ENCODE measurements around the gene ZNF462. TPM values are rescaled to one million over a fixed set of nuclear protein-coding genes. Genes with fewer than 3 reads are reported as not detected.

Gene ZNF462
- total RNA-seq, 1 experiment from 2014 or later = 0.92 TPM

DNA sequence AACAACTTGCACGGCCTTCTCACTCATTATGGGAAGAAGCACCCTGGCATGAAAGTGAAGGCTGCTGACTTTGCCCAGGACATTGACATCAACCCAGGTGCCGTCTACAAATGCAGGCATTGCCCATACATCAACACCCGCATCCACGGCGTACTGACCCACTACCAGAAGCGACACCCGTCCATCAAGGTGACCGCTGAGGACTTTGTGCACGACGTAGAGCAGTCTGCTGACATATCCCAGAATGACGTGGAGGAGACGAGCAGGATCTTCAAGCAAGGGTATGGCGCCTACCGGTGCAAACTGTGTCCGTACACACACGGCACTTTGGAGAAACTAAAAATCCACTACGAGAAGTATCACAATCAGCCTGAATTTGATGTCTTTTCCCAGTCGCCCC lies 65.4 kb downstream of the ZNF462 start:
- no peak for DNase-seq (ENCODE audit: low spot score)

DNA sequence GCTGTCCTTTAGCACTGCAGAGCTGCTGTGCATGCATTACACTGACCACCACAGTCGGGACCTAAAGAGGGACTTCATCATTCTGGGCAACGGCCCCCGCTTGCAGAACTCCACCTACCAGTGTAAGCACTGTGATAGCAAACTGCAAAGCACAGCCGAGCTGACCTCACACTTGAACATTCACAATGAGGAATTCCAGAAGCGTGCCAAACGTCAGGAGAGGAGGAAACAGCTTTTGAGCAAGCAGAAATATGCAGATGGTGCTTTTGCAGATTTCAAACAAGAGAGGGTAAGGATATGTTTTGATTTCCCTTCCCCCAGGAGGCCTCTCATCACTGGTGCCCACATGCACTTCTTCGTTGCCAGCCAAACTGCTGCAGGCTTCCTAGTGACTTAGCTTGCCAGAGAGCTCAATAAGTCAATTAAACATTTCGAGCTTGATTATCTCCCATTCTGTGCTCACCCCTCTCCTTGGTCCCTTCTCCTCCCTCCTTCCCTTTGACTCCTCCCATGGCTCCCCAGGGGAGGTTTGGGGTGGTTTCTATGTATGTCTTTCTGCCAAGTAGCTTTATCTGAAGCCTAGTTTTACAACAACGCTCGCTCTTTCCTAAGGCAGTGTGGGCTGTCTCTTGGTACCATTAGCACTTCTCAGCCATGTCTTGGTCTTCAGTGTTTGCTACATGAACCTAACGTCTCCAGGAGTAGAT lies 66.7 kb downstream of the ZNF462 start:
- no peak for DNase-seq (ENCODE audit: low spot score)

DNA sequence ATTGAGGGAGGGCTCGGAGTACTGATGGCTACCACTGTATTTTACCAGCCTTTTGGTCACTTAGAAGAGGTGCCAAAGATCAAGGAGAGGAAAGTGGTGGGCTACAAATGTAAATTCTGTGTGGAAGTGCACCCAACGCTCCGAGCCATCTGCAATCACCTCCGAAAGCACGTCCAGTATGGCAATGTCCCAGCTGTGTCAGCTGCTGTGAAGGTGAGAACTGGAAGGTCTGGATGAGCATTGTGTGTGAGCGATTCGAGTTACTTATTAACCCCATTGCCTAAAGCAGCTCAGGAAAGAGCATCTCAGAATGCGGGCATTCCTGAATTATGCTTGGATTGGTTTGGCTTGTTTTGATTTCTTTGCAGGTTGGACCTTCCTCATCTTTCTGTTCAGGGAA lies 67.5 kb downstream of the ZNF462 start:
- no peak for DNase-seq (ENCODE audit: low spot score)

GRCh38 chr9:106931466-106931865 lies 68.5 kb downstream of the ZNF462 start:
- no peak for DNase-seq (ENCODE audit: low spot score)

DNA sequence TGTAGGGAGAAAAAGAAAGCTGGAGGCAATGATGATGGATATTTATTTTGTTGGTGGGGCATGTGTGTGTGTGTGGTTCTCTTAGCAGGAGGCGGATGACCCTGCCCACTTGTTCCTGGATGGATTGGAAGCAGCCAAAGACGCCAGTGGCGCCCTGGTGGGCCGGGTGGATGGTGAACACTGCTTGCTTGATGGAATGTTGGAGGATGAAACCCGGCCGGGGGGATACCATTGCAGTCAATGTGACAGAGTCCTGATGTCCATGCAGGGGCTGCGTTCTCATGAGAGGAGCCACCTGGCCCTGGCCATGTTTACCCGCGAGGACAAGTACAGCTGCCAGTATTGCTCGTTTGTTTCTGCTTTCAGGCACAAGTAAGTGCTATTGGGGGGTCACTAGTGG lies 69.2 kb downstream of the ZNF462 start:
- no peak for DNase-seq (ENCODE audit: low spot score)

DNA sequence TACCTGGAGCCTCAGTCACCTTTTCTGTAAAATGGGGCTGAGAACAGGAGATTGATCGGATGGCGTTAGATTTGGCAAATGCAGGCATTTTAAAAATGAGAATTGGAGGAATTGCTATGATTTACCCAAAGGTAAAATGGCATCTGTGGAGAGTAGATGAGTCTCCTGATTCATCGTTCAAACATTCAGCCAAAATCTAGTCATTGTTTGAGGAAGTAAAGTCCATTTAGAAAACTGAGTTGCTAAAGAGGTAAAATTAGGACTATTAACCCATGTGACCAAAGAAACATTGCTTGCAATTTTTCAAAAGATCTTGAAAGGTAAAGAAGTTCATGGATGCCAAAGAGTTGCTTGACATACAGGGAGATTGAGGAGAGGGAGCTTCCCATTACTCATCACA lies 69.7 kb downstream of the ZNF462 start:
- no peak for DNase-seq (ENCODE audit: low spot score)

DNA sequence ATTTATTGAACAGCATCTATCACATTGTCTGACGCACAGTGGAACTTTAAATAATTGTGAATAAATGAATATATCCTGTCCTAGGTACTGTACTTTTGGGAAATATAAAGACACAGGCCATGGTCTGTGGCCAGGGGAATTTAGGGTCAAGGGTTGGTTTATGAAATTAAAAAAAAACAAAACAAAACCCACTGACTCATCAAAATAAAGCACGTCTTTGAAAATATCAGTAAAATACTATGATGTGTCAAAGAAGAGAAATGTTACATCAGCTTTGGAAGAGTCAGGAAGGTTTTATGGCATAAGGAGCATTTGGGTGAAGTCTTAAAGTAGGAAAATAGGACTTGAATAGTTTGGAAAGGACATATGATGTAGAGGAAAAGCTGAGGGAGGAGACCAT lies 70.5 kb downstream of the ZNF462 start:
- no peak for DNase-seq (ENCODE audit: low spot score)

GRCh38 chr9:106934442-106935238 lies 71.7 kb downstream of the ZNF462 start:
- DNase-seq (ENCODE audit: low spot score) = no peak

- DNase-seq (ENCODE audit: low spot score) = no peak
Observed at GRCh38 chr9:106936680-106937079, 73.7 kb downstream of the ZNF462 start.

DNA sequence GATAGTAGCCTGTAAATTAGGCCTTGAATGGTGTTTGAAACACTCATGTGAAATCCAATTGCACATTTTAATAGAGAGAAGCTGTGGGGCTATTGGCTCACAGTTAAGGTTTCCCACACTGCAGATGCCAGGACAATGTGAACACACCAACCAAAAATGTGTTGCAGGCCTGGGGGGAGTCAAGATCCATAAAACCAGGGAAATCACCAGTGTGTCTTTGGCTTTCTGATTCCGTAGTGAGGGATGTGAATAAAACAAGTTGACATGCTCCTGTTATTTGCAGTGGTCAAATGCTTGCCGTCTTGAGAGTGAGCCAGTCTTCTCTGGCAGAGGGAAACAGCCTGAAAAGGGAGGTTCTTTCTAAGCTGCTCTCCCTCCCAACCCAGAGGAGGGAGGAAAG lies 79.0 kb downstream of the ZNF462 start:
- no peak for DNase-seq (ENCODE audit: low spot score)

DNA sequence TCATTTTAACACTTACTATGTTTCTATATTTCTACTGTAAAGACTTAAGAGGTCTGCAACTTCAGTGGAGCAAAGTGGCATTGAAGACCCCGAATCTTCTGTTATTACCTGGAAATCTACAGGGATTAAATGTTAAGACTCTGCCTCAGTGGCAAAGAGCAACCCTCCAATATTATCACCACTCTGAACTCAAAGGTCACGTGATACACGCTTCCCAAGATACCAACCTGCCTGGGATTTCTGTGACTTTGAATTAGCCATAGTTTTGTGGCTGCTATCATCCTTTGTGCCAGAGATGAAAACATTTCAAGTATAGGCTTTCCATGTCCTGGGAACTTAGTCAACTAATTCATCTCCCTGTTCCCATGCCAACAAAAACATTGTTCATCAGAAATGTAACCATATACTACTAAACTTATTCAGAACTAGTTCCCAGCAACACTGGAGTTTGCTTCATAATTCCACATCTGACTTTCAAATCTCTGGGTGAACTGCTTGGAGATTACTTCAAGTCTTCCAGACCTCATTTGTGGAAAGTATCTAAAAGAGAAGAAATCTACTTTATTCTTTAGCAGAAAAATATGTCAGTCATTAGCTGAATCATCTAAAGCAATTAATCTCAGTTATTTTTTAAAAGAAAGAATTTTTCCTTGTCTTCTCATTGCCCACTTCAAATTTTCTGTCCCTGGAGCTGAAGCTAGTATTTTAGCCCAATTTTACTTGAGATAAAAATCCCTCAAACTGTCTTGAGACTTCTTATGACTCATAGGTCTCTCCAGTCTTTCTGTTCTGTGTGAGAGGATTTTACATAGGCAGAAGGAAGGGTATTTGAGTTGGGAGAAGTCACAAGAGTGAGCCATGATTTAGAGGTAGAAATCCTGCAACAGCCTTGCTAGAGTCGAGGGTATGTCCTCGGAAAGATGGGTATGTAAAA lies 83.0 kb downstream of the ZNF462 start:
- no peak for DNase-seq (ENCODE audit: low spot score)

DNA sequence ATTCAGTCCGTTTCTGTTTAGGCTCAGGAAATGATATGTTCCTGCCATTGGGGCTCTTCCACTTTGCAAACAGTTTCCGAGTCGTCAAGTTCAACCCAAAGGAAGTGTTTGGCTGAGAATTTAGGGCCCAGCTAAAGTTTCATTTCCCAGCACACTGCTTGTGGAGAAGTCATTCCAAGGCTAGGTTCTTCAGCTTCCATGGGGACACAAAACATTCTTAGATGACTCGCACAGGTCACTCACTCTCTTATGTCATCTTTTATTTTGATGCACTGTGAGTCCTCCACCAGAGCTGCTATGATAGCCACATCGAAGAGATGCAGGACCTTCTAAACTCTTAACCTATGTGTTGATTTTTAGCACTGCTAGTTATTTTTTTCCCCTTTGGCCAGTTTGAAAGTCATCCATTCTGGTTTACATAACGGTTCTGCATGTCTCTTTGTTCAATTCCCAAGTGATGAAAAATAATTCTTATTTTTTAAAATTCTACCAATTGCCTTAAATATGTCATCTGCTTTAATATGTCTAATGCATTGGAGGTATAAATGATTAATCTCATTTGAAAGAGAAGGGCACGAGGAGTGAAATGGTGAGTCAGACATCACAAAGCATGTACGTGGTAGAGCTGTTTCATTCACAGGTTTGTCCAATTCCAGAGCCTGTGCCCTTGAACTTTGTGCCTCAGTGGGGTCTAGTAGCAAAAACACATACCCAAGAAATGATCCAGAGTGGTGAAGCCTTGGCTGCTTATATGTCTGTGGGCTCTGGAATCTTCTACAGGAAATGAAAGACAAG lies 84.3 kb downstream of the ZNF462 start:
- no peak for DNase-seq (ENCODE audit: low spot score)

DNA sequence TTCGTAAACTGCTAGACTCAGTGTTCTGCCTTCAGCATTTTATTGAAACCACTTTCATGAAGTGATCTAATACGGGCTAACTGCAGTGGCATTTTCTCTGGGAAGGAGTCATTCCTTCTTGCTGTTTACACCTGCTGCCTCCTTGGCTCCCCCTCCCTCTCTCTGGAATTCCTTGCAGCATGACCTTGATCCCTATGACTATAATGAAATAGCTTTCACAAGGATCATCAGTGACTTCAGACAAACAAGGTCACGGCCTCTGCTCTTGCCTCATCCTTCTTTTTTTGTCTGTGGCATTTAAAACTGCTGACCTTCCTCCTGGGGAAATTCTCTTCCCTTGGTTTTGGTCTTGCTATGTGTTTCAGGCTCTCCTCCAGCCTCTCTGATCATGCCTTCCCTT lies 90.2 kb downstream of the ZNF462 start:
- DNase-seq (ENCODE audit: low spot score) = no peak

- no peak for DNase-seq (ENCODE audit: low spot score)
Observed at GRCh38 chr9:106954558-106954957, 91.6 kb downstream of the ZNF462 start.

- no peak for DNase-seq (ENCODE audit: low spot score)
Observed at GRCh38 chr9:106954974-106955850, 92.2 kb downstream of the ZNF462 start.

DNA sequence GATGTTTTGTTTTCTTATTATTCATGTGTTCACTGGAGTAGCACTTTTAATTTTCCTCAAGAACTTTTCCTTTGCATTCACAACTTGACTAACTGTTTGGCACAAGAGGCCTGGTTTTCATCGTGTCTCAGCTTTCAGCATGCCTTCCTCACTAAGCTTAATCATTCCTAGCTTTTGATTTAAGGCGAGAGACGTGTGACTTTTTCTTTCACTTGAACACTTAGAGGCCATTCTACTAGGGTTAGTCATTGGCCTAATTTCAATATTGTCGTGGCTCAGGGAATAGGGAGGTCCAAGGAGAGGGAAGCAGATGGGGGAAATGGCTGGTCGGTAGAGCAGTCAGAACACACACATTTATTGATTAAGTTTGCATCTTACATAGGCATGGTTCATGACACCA lies 94.0 kb downstream of the ZNF462 start:
- no peak for DNase-seq (ENCODE audit: low spot score)

- DNase-seq (ENCODE audit: low spot score) = no peak
Observed at GRCh38 chr9:106958955-106959657, 96.1 kb downstream of the ZNF462 start.

DNA sequence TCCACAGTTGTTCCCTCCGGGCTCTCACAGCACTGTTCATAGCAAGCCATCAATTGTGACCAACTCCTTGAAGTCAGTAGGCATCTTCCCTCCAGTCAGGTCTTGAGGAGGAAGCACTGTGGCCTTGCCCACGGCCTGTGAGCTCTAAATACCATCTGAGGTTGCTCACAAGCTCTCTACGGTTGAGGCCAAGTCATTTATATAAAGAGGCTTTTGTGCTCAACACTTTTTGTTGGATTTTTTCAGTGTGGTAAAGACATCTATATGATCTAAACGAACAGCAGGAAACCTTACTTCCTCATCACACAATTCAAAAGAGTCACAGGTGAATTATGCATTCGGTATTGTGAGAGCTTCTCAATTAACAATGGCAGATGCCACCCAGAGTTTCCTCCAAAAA lies 97.3 kb downstream of the ZNF462 start:
- DNase-seq (ENCODE audit: low spot score) = no peak

DNA sequence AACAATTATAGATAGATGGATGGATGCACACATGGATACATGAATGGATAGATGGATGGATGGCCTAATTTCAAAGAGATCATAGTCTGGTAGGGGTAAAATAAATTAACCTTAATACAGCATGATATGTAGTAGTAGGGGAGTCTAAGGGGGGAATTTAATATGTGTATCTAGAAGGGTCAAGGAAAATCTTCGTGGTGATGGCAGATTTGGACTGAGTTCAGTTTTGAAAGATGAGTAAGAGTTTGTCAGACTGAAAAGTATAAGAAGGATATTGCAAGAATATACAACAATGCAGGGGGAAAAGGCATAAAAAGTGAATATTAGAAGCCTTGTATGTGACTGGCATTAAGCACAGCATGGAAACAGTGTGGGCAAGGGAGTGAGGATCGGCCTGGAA lies 98.7 kb downstream of the ZNF462 start:
- no peak for DNase-seq (ENCODE audit: low spot score)

DNA sequence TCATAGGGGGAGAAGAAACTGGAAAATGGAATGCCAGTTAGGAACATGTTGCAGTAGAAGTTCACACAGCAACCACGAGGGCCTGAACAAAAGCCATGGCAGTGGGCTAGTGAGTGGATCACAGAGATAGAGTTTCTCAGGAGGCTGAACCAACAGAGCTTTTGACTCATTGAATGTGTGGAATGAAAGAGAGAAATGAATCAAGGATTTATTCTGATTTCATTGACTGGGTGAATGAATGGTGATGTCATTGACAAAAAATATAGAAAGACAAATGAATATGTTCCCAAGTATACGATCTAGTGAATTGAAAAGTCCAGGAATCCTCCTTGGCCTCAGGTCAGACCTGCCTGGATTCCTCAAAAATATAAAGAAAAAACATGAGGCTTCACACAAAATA lies 99.2 kb downstream of the ZNF462 start:
- DNase-seq (ENCODE audit: low spot score) = no peak

Data from HT-29 (cell line).